DMS79 treated with DMSO at 0.1 percent for 48 hours (cell line): ENCODE data around the gene EFHD1.
A peak's percentile ranks its signal among the peaks of the same experiment; 100 is the strongest.
"Not testable (repeated sequence)": the region's sequence is repeated elsewhere in the genome, so short reads cannot be mapped to it uniquely, and the experiment has no call there.

Experiments used
- DNase-seq: peaks from one replicate; lab custom pipeline; 2025; lab: John Stamatoyannopoulos, UW

EFHD1 gene

GRCh38 chr2:232652505-232652851 is 19.1 kb downstream of the EFHD1 start:
- DNase-seq, result no peak

- DNase-seq, result no peak
Measured at GRCh38 chr2:232653441-232653840, 20.0 kb downstream of the EFHD1 start.

- no peak for DNase-seq
Measured at GRCh38 chr2:232655392-232655791, 22.0 kb downstream of the EFHD1 start.

GRCh38 chr2:232658217-232658785 is 24.9 kb downstream of the EFHD1 start:
- no peak for DNase-seq

GRCh38 chr2:232659359-232659758 is 26.0 kb downstream of the EFHD1 start:
- no peak for DNase-seq

GRCh38 chr2:232662486-232663260 is 29.3 kb downstream of the EFHD1 start:
- no peak for DNase-seq

- DNase-seq, result no peak
Measured at GRCh38 chr2:232666051-232666805, 32.8 kb downstream of the EFHD1 start.

- no peak for DNase-seq
Measured at GRCh38 chr2:232667989-232668583, 34.7 kb downstream of the EFHD1 start.

GRCh38 chr2:232668805-232669444 is 35.5 kb downstream of the EFHD1 start:
- no peak for DNase-seq

- peak; percentile 24 for DNase-seq
Measured at GRCh38 chr2:232672588-232672987, 39.2 kb downstream of the EFHD1 start.

- DNase-seq, result no peak
Measured at GRCh38 chr2:232674491-232674890, 41.1 kb downstream of the EFHD1 start.

GRCh38 chr2:232675381-232675780 is 42.0 kb downstream of the EFHD1 start:
- no peak for DNase-seq

GRCh38 chr2:232680006-232680405 is 46.6 kb downstream of the EFHD1 start:
- no peak for DNase-seq

GRCh38 chr2:232681527-232681926 is 48.1 kb downstream of the EFHD1 start:
- DNase-seq, result no peak

- DNase-seq, result no peak
Measured at GRCh38 chr2:232683368-232683767, 50.0 kb downstream of the EFHD1 start.

- DNase-seq, result not testable (repeated sequence)
Measured at GRCh38 chr2:232685391-232685790, 52.0 kb downstream of the EFHD1 start.

- no peak for DNase-seq
Measured at GRCh38 chr2:232687382-232688160, 54.2 kb downstream of the EFHD1 start.

GRCh38 chr2:232688201-232688600 is 54.8 kb downstream of the EFHD1 start:
- no peak for DNase-seq

- DNase-seq, result peak; percentile 68
Measured at GRCh38 chr2:232689152-232689910, 55.9 kb downstream of the EFHD1 start.

GRCh38 chr2:232691117-232691516 is 57.7 kb downstream of the EFHD1 start:
- not testable (repeated sequence) for DNase-seq

GRCh38 chr2:232693344-232693743 is 59.9 kb downstream of the EFHD1 start:
- DNase-seq, result no peak
